HepG2 (cell line): Measurements from ENCODE around the gene WDR45B. TPM values are rescaled to one million over a fixed set of nuclear protein-coding genes. Genes with fewer than 3 reads are reported as not detected.

Experiments
- ATAC-seq: fragments of 200-7000 bp; cut with Tn5 transposase; 3 replicates; pipeline ENCODE4 v1.9.1; 2020; ENCODE audit warnings: mild to moderate bottlenecking, moderate library complexity
- BruUV-seq: library from RNA; stranded (reverse); fragments of 400-500 nt; replicated peaks from 2 replicates; lab custom pipeline; 2021; lab: Mats Ljungman, UMichigan
- CTCF ChIA-PET: fragments of 300-600 bp; formaldehyde crosslinking; extraction: SDS; loops from one replicate; lab custom pipeline; 2021; ENCODE audit warnings: low total read pairs, inconsistent platforms, low intra/inter-chr PET ratio; lab: Yijun Ruan, JAX
- POLR2A ChIA-PET: fragments of 350-600 bp; sonication (Branson Sonifier 250); formaldehyde crosslinking; loops from one replicate; lab custom pipeline; 2020; ENCODE audit warnings: antibody characterized with exemption, inconsistent platforms; lab: Yijun Ruan, JAX
- DNase-seq: peaks from one replicate; pipeline ENCODE4 v3.0.0-alpha.2; 2015; ENCODE audit warnings: low spot score
- FAIRE-seq: peaks from 3 replicates; lab custom pipeline; 2011; peaks lifted over from hg19 to GRCh38; lab: Jason Lieb, UNC
- H2AFZ ChIP-seq: one replicate; pipeline ENCODE4 v1.6.1; 2011; ENCODE audit warnings: low read length, inconsistent platforms
- H3K27ac ChIP-seq: fragments of 300-600 bp; 3 replicates; pipeline ENCODE4 v1.8.0; 2011; ENCODE audit warnings: mixed run types, mild to moderate bottlenecking, mixed read lengths, low read length, inconsistent platforms; ENCODE audit not compliant: insufficient read depth; ENCODE audit errors: extremely low read length
- H3K27me3 ChIP-seq, 2 experiments: fragments of 200-600 bp in 1 of 2; 2 replicates in 1 of 2; 3 replicates in 1 of 2; pipeline versions ENCODE4 v1.6.0 to v1.8.0; 2011; ENCODE audit warnings: low read length in 2 of 2, mild to moderate bottlenecking in 2 of 2, moderate library complexity in 2 of 2, inconsistent platforms in 1 of 2; ENCODE audit not compliant: insufficient read depth in 2 of 2, control insufficient read depth in 1 of 2
- H3K36me3 ChIP-seq, 2 experiments: fragments of 200-600 bp in 1 of 2; replicated peaks in 1 of 2; 2 replicates in 1 of 2; 3 replicates in 1 of 2; pipeline versions ENCODE4 v1.5.1 to v1.8.0; 2011; ENCODE audit warnings: low read length in 2 of 2, inconsistent platforms in 1 of 2; ENCODE audit not compliant: insufficient read depth in 2 of 2, control insufficient read depth in 1 of 2
- H3K4me1 ChIP-seq: 2 replicates; pipeline ENCODE4 v1.5.1; 2012; ENCODE audit warnings: low read length, inconsistent platforms; ENCODE audit not compliant: insufficient read depth
- H3K4me2 ChIP-seq: 2 replicates; pipeline ENCODE4 v1.6.0; 2011; ENCODE audit warnings: low read depth, low read length, inconsistent platforms
- H3K4me3 ChIP-seq, 3 experiments: fragments of 200-600 bp in 1 of 3; sonication (generic), shearing (Covaris generic) in 1 of 3; replicated peaks in 1 of 3; 2 replicates each; pipeline ENCODE4 v1.5.1; 2011 to 2016; ENCODE audit warnings: low read length in 3 of 3, inconsistent platforms in 2 of 3, low read depth in 2 of 3, mild to moderate bottlenecking in 2 of 3, control low read depth in 1 of 3, mixed read lengths in 1 of 3; ENCODE audit not compliant: insufficient read depth in 1 of 3
- H3K79me2 ChIP-seq: one replicate; pipeline ENCODE4 v1.6.1; 2011; ENCODE audit warnings: low read length, inconsistent platforms; ENCODE audit not compliant: insufficient read depth
- H3K9ac ChIP-seq: 2 replicates; pipeline ENCODE4 v1.6.0; 2011; ENCODE audit warnings: mild to moderate bottlenecking, low read depth, low read length, inconsistent platforms; ENCODE audit not compliant: insufficient read depth
- H3K9me3 ChIP-seq: 2 replicates; pipeline ENCODE4 v1.5.1; 2012; ENCODE audit warnings: mild to moderate bottlenecking, low read length
- H4K20me1 ChIP-seq: 2 replicates; pipeline ENCODE4 v1.6.0; 2011; ENCODE audit warnings: inconsistent platforms, mild to moderate bottlenecking, low read length, moderate library complexity; ENCODE audit not compliant: insufficient read depth
- NBN ChIP-seq: fragments of 450-650 bp; conservative IDR thresholded peaks from 2 replicates; pipeline ENCODE4 v1.6.1; 2017
- PAX8 ChIP-seq: sonication (generic); formaldehyde crosslinking; IDR thresholded peaks from 2 replicates; pipeline ENCODE4 v1.8.0; 2022; ENCODE audit warnings: mild to moderate bottlenecking, missing genetic modification reagents, borderline replicate concordance
- RBM22 ChIP-seq: fragments of 200-400 bp; formaldehyde crosslinking; optimal IDR thresholded peaks from 2 replicates; pipeline ENCODE3; 2017; ENCODE audit warnings: mild to moderate bottlenecking, low read length, moderate library complexity
- SIN3A ChIP-seq: IDR thresholded peaks from 2 replicates; pipeline ENCODE4 v1.6.1; 2011; ENCODE audit warnings: low read depth, mild to moderate bottlenecking, control low read depth, low read length, borderline replicate concordance
- U2AF2 ChIP-seq: fragments of 200-400 bp; formaldehyde crosslinking; IDR thresholded peaks from 2 replicates; pipeline ENCODE4 v1.6.1; 2017; ENCODE audit warnings: low read depth, mild to moderate bottlenecking, low read length
- YEATS4 ChIP-seq: sonication (generic); formaldehyde crosslinking; IDR thresholded peaks from 2 replicates; pipeline ENCODE4 v1.4.0; 2020; ENCODE audit warnings: missing genetic modification reagents, borderline replicate concordance
- ZBTB20 ChIP-seq: sonication (generic); formaldehyde crosslinking; IDR thresholded peaks from 2 replicates; pipeline ENCODE4 v1.8.1; 2023; ENCODE audit warnings: missing genetic modification reagents, low read depth, mild to moderate bottlenecking, borderline replicate concordance
- ZNF629 ChIP-seq: sonication (generic); formaldehyde crosslinking; conservative IDR thresholded peaks from 2 replicates; pipeline ENCODE4 v1.5.0; 2020; ENCODE audit warnings: missing genetic modification reagents
- ZNF703 ChIP-seq: sonication (generic); formaldehyde crosslinking; IDR thresholded peaks from 2 replicates; pipeline ENCODE4 v1.5.1; 2020; ENCODE audit warnings: missing genetic modification reagents, mild to moderate bottlenecking, moderate library complexity, borderline replicate concordance
- ZNF709 ChIP-seq: sonication (generic); formaldehyde crosslinking; IDR thresholded peaks from 2 replicates; pipeline ENCODE4 v1.5.0; 2020; ENCODE audit warnings: mild to moderate bottlenecking, missing genetic modification reagents
- WGBS: methylation state at CpG from one replicate; pipeline ENCODE4 v1.1.6; 2017; ENCODE audit warnings: low lambda C conversion rate; 5-methylcytosine and 5-hydroxymethylcytosine counted together
- in situ Hi-C: cut with HindIII; loops from 2 replicates; pipeline ENCODE4 v1.10.0; 2017; ENCODE audit warnings: low pct_unique_long_range_greater_than_20kb; ENCODE audit not compliant: extremely low pct_ligation_motif_present
- intact Hi-C: fragments of 100-400 bp; cut with micrococcal nuclease; formaldehyde crosslinking; loops from one replicate; pipeline ENCODE4 v1.10.0; 2022; ENCODE audit not compliant: unreplicated experiment
- polyA plus RNA-seq, 8 experiments: library from polyadenylated mRNA; depleted of rRNA in 3 of 8; stranded (reverse) in 7 of 8; unstranded in 1 of 8; fragments of >200 nt; fragmentation: Illumina TruSeq in 4 of 8; extraction: Trizol in 4 of 8; gene quantifications; 2 replicates each; pipeline versions ENCODE4 v1.2.1 to v1.2.3, GENCODE V29; 2011 to 2016; ENCODE audit warnings: low read depth in 4 of 8, missing spikeins in 1 of 8, mixed read lengths in 1 of 8; ENCODE audit not compliant: insufficient read depth in 1 of 8
- total RNA-seq, 5 experiments: library from RNA; depleted of rRNA; stranded (reverse); fragments of >200 nt; fragmentation: Illumina TruSeq; extraction: Trizol; gene quantifications; 2 replicates each; pipeline ENCODE4 v1.2.3, GENCODE V29; 2016; ENCODE audit warnings: low read depth in 1 of 5
- TF ChIP-seq, protein P1 (sequence below): sonication (generic); formaldehyde crosslinking; IDR thresholded peaks from 2 replicates; pipeline ENCODE4 v1.5.0; 2020; ENCODE audit warnings: mild to moderate bottlenecking, missing genetic modification reagents
- TF ChIP-seq, protein P2 (sequence below): sonication (generic); formaldehyde crosslinking; IDR thresholded peaks from 2 replicates; pipeline ENCODE4 v1.5.0; 2020; ENCODE audit warnings: mild to moderate bottlenecking, missing genetic modification reagents
- TF ChIP-seq, protein P3 (sequence below): sonication (generic); formaldehyde crosslinking; IDR thresholded peaks from 2 replicates; pipeline ENCODE4 v1.4.0; 2020; ENCODE audit warnings: missing genetic modification reagents, mild to moderate bottlenecking, borderline replicate concordance

Gene WDR45B
- total and polyA plus RNA-seq, 2 of the 13 experiments (the other 11 are each of a cell fraction or from before 2014, with no cell fraction given): 86.2 to 155 TPM

DNA sequence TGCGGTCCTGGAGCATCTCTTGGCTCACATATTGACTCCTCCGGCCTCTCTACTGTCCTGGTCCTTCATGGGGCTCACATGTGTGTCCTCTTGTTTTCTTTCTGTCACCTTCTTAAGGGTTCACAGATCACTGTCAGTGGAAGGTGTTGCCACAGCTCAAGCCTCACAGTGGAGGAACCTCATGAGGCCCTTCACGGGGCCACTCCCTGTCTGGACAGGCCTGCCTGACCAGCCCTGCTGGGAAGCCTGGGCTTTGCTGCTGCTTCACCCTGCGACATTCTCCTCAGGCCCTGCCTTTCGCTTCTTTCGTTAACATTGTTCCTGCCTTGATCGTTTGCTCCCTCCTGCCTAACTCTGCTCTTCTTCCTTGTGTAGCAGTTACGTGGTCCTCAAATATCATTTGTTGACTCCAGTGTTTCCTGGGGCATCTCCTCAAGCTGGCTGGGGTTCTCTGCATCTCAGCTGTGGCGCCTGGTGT is 55.9 kb downstream of the WDR45B start:
- Histone ChIP-seq H3K9me3 (no peaks in the 10 kb centered on the region), H3K4me3 (peak overlapping the region in 1 of 3 experiments; percentile 30; a peak in 1 of 6 replicates), H3K4me2 (peak overlapping the region; percentile 92), H3K27me3 (no peaks in the 10 kb centered on the region), H3K79me2 (no peaks in the 10 kb centered on the region), H4K20me1 (peaks cover 9% of the 10 kb centered on the region; the same call in 1 of the 2 replicates), H3K4me1 (peaks cover 27% of the 10 kb centered on the region), H2AFZ (no peak overlapping the region), H3K36me3 (peaks cover 28 to 48% of the 10 kb centered on the region in 2 experiments), H3K9ac (no peak overlapping the region), H3K27ac (peak overlapping the region; percentile 72)
- FAIRE-seq: peak; percentile 30
- BruUV-seq: no TSS peak
- DNase-seq: peak; percentile 21
- in situ Hi-C loops (no loop called here), intact Hi-C loops (no loop called here)
- 41% methylated on average over 9 of the region's 9 CpGs for WGBS
- ChIA-PET POLR2A (interaction anchor here (0.9 to 2.6 kb wide), 2 partner anchors 23 to 73 kb away, joined by 6 to 15 read pairs; partner anchors contain the start of gene FOXK2), CTCF (no interaction called here)
- peak; percentile 58 for ATAC-seq
- TF ChIP-seq U2AF2 (no peak), PAX8 (CRISPR knock-in tag) (0 out of 2 replicates have a peak, but pooled peaks have one; percentile 60), ZNF629 (CRISPR knock-in tag) (no peak), ZNF709 (CRISPR knock-in tag) (no peak), ZBTB20 (CRISPR knock-in tag) (no peak), RBM22 (peak; percentile 66), NBN (no peak), SIN3A (no peak), ZNF703 (no peak), YEATS4 (CRISPR knock-in tag) (no peak)
- TF ChIP-seq, protein P1, sequence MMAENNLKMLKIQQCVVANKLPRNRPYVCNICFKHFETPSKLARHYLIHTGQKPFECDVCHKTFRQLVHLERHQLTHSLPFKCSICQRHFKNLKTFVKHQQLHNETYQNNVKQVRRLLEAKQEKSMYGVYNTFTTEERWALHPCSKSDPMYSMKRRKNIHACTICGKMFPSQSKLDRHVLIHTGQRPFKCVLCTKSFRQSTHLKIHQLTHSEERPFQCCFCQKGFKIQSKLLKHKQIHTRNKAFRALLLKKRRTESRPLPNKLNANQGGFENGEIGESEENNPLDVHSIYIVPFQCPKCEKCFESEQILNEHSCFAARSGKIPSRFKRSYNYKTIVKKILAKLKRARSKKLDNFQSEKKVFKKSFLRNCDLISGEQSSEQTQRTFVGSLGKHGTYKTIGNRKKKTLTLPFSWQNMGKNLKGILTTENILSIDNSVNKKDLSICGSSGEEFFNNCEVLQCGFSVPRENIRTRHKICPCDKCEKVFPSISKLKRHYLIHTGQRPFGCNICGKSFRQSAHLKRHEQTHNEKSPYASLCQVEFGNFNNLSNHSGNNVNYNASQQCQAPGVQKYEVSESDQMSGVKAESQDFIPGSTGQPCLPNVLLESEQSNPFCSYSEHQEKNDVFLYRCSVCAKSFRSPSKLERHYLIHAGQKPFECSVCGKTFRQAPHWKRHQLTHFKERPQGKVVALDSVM (CRISPR knock-in tag): peak; percentile 62; the same call in 1 of the 2 replicates
- TF ChIP-seq, protein P2, sequence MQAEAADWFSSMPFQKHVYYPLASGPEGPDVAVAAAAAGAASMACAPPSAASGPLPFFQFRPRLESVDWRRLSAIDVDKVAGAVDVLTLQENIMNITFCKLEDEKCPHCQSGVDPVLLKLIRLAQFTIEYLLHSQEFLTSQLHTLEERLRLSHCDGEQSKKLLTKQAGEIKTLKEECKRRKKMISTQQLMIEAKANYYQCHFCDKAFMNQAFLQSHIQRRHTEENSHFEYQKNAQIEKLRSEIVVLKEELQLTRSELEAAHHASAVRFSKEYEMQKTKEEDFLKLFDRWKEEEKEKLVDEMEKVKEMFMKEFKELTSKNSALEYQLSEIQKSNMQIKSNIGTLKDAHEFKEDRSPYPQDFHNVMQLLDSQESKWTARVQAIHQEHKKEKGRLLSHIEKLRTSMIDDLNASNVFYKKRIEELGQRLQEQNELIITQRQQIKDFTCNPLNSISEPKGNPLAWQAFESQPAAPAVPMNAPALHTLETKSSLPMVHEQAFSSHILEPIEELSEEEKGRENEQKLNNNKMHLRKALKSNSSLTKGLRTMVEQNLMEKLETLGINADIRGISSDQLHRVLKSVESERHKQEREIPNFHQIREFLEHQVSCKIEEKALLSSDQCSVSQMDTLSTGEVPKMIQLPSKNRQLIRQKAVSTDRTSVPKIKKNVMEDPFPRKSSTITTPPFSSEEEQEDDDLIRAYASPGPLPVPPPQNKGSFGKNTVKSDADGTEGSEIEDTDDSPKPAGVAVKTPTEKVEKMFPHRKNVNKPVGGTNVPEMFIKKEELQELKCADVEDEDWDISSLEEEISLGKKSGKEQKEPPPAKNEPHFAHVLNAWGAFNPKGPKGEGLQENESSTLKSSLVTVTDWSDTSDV: no peak
- TF ChIP-seq, protein P3, sequence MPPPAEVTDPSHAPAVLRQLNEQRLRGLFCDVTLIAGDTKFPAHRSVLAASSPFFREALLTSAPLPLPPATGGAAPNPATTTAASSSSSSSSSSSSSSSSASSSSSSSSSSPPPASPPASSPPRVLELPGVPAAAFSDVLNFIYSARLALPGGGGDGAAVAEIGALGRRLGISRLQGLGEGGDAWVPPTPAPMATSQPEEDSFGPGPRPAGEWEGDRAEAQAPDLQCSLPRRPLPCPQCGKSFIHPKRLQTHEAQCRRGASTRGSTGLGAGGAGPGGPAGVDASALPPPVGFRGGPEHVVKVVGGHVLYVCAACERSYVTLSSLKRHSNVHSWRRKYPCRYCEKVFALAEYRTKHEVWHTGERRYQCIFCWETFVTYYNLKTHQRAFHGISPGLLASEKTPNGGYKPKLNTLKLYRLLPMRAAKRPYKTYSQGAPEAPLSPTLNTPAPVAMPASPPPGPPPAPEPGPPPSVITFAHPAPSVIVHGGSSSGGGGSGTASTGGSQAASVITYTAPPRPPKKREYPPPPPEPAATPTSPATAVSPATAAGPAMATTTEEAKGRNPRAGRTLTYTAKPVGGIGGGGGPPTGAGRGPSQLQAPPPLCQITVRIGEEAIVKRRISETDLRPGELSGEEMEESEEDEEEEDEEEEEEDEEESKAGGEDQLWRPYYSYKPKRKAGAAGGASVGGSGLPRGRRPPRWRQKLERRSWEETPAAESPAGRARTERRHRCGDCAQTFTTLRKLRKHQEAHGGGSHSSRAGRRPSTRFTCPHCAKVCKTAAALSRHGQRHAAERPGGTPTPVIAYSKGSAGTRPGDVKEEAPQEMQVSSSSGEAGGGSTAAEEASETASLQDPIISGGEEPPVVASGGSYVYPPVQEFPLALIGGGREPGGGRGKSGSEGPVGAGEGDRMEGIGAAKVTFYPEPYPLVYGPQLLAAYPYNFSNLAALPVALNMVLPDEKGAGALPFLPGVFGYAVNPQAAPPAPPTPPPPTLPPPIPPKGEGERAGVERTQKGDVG (CRISPR knock-in tag): no peak
